Kidney (tissue), 14 donors: ENCODE measurements around the gene TRDMT1. TPM values are rescaled to one million over a fixed set of nuclear protein-coding genes. Genes with fewer than 3 reads are reported as not detected.

Source experiments
- DNase-seq, 5 donors: peaks; one replicate each; pipeline ENCODE4 v3.0.0-alpha.2; 2013 to 2020
- FAIRE-seq: peaks from 2 replicates; lab custom pipeline; 2012; peaks lifted over from hg19 to GRCh38; lab: Jason Lieb, UNC
- H3K27ac ChIP-seq, 2 donors: one replicate each; pipeline ENCODE4 v1.7.0; 2013; ENCODE audit warnings: low read depth in 2 of 2, low read length in 2 of 2, inconsistent platforms in 1 of 2
- H3K27me3 ChIP-seq: one replicate; pipeline ENCODE4 v1.7.1; 2013; ENCODE audit warnings: low read length, inconsistent platforms; ENCODE audit not compliant: control insufficient read depth, insufficient read depth
- H3K36me3 ChIP-seq, 3 donors: one replicate each; pipeline versions ENCODE4 v1.7.0 to v1.7.1; 2013; ENCODE audit warnings: low read length in 3 of 3, control low read depth in 1 of 3, inconsistent platforms in 1 of 3; ENCODE audit not compliant: insufficient read depth in 3 of 3, control insufficient read depth in 2 of 3
- H3K4me1 ChIP-seq, 3 donors: one replicate each; pipeline versions ENCODE4 v1.7.0 to v1.7.1; 2013; ENCODE audit warnings: low read length in 3 of 3, inconsistent platforms in 1 of 3, low read depth in 1 of 3; ENCODE audit not compliant: control insufficient read depth in 2 of 3, insufficient read depth in 2 of 3
- H3K4me3 ChIP-seq, 3 donors: one replicate each; pipeline versions ENCODE4 v1.7.0 to v1.8.1; 2013; ENCODE audit warnings: low read length in 3 of 3, control low read depth in 1 of 3, inconsistent platforms in 1 of 3
- H3K9ac ChIP-seq, 3 donors: one replicate each; pipeline versions ENCODE4 v1.7.0 to v1.7.1; 2013; ENCODE audit warnings: low read length in 3 of 3, control low read depth in 1 of 3, inconsistent platforms in 1 of 3
- H3K9me3 ChIP-seq, 3 donors: one replicate each; pipeline versions ENCODE4 v1.7.0 to v1.7.1; 2013; ENCODE audit warnings: low read length in 3 of 3, control low read depth in 1 of 3, inconsistent platforms in 1 of 3; ENCODE audit not compliant: control insufficient read depth in 2 of 3, insufficient read depth in 1 of 3
- intact Hi-C: fragments of 100-400 bp; cut with DNase I; formaldehyde crosslinking; loops from one replicate; pipeline ENCODE4 v1.11.1; 2022
- polyA plus RNA-seq: library from polyadenylated mRNA; stranded (reverse); fragments of 350-450 nt; fragmentation: Illumina TruSeq; extraction: RNeasy Lipid Tissue Mini Kit (QIAGEN cat#74804); gene quantifications from one replicate; pipeline ENCODE4 v1.2.3, GENCODE V29; 2014; ENCODE audit warnings: low read depth, low replicate concordance; ENCODE audit not compliant: insufficient read depth
- total RNA-seq: library from RNA; stranded (reverse); fragmentation: NEBNext Ultra II Directional; extraction: Animal tissue kit (Norgen Biotek cat#: 25700); gene quantifications from one replicate; pipeline ENCODE4 v1.2.1, GENCODE V29; 2021
- TF ChIP-seq, protein P1 (sequence below): IDR thresholded peaks from 3 replicates; pipeline ENCODE4 v1.5.1; 2012; ENCODE audit warnings: mild to moderate bottlenecking, moderate library complexity, borderline replicate concordance; ENCODE audit not compliant: insufficient read depth; ENCODE audit errors: extremely low read depth
- donor health status: control.
- donor health status: control.
- donor health status: control.
- donor health status: control.
- donor health status: control.
- donor health status: DM: yes; HTN: yes; CAD: no.
- donor health status: Normal renal cell carcinoma (clear cell type).

TRDMT1 gene
- total and polyA plus RNA-seq, 2 donors from 2014 or later = 2.0 to 11.0 TPM

- DNase-seq (no peak), FAIRE-seq (no peak)
- H3K36me3 ChIP-seq = no peaks in the 10 kb centered on the region
- H3K4me1 ChIP-seq = peaks cover 0 to 6% (median 0%) of the 10 kb centered on the region in 3 donors
- H3K9ac ChIP-seq = no peak overlapping the region
- H3K4me3 ChIP-seq = no peak overlapping the region
- TF ChIP-seq, protein P1, sequence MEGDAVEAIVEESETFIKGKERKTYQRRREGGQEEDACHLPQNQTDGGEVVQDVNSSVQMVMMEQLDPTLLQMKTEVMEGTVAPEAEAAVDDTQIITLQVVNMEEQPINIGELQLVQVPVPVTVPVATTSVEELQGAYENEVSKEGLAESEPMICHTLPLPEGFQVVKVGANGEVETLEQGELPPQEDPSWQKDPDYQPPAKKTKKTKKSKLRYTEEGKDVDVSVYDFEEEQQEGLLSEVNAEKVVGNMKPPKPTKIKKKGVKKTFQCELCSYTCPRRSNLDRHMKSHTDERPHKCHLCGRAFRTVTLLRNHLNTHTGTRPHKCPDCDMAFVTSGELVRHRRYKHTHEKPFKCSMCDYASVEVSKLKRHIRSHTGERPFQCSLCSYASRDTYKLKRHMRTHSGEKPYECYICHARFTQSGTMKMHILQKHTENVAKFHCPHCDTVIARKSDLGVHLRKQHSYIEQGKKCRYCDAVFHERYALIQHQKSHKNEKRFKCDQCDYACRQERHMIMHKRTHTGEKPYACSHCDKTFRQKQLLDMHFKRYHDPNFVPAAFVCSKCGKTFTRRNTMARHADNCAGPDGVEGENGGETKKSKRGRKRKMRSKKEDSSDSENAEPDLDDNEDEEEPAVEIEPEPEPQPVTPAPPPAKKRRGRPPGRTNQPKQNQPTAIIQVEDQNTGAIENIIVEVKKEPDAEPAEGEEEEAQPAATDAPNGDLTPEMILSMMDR = no peak
- no peaks in the 10 kb centered on the region for H3K9me3 ChIP-seq
- H3K27me3 ChIP-seq = no peaks in the 10 kb centered on the region
- H3K27ac ChIP-seq = no peak overlapping the region
- intact Hi-C loops = no loop called here
Measured at GRCh38 chr10:17141504-17142229, 59.8 kb downstream of the TRDMT1 start.

GRCh38 chr10:17140386-17140761 lies 61.1 kb downstream of the TRDMT1 start:
- Histone ChIP-seq H3K9ac (no peak overlapping the region), H3K4me3 (no peak overlapping the region), H3K27ac (no peak overlapping the region), H3K27me3 (no peaks in the 10 kb centered on the region), H3K9me3 (no peaks in the 10 kb centered on the region), H3K4me1 (peaks cover 0 to 5% (median 0%) of the 10 kb centered on the region in 3 donors), H3K36me3 (no peaks in the 10 kb centered on the region)
- DNase-seq = no peak
- intact Hi-C loops = no loop called here
- FAIRE-seq = no peak
- TF ChIP-seq, protein P1 = no peak

GRCh38 chr10:17138460-17139042 lies 62.9 kb downstream of the TRDMT1 start:
- no peak overlapping the region for H3K9ac ChIP-seq
- peak overlapping the region in 2 of 3 donors; percentile 14 for H3K4me3 ChIP-seq
- H3K27ac ChIP-seq = peak overlapping the region in 1 of 2 donors; percentile 18
- no peaks in the 10 kb centered on the region for H3K36me3 ChIP-seq
- H3K27me3 ChIP-seq = no peaks in the 10 kb centered on the region
- TF ChIP-seq, protein P1 = no peak
- intact Hi-C loops = no loop called here
- FAIRE-seq (peak; percentile 17), DNase-seq (peak in 1 of 5 donors; percentile 35)
- no peaks in the 10 kb centered on the region for H3K9me3 ChIP-seq
- H3K4me1 ChIP-seq = peaks cover 0 to 5% (median 0%) of the 10 kb centered on the region in 3 donors
